ENCODE measurements around the gene TNNC2.
"Not testable (repeated sequence)": the region's sequence is repeated elsewhere in the genome, so short reads cannot be mapped to it uniquely, and the experiment has no call there.

TNNC2 gene

GRCh38 chr20:45827030-45827652 is at the start of gene TNNC2:
TNNC2 (minus strand) TSS chr20:45827312; CDS start chr20:45827248, 64 bp downstream.
- DNase-seq: no peak

DNA sequence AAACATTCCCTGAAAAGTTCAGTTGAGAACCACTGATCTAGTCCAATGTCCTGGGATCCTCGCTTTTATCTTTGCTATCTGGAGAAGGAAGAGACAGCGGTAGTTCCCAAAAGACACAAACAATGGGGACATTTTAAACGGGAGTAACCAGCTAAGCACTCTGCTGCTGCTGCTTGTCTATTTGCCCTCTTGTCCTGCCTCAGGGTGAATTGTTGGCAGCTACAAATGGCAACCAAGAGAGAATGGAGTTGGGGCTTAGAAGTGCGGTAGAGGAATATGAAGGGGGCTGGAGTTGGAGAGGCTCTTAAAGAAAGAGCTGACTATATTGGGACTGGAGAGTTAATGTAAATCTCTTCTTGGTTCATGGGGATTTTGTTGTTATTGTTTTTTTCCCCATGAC is 47.5 kb upstream of the TNNC2 start:
- DNase-seq: no peak

GRCh38 chr20:45874104-45874481 is 47.0 kb upstream of the TNNC2 start:
- DNase-seq: not testable (repeated sequence)

DNA sequence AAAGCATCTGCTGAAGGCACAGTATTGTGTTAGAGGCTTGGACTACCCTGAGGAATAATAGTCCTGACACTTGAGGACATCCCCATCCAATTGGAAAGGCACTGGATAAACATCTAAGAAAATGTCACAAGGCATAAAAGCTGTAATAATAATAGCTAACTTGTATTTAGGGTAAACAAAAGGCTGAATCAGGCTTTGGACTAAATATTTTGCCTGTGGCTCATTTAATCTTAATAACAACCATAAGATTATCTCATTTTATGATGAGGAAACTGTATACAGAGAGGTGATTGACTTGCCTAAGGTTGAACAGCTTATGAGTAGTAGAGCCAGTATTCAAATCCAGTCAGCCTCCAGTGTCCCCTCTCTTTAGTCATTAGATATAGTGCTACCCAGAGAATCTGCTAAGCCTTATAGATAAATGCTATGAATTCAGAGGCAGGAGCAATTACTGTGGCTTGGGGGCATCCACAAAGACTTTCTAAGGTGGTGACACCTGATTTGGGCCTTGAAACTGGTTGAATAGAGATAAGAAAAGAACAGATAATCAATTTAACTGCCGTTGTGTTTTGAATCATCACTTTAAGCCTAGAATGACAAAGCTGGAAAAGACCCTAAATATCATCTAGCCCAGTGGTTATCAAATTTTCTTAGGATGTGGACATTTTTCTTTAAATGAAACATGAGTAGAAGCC is 46.4 kb upstream of the TNNC2 start:
- DNase-seq: no peak

DNA sequence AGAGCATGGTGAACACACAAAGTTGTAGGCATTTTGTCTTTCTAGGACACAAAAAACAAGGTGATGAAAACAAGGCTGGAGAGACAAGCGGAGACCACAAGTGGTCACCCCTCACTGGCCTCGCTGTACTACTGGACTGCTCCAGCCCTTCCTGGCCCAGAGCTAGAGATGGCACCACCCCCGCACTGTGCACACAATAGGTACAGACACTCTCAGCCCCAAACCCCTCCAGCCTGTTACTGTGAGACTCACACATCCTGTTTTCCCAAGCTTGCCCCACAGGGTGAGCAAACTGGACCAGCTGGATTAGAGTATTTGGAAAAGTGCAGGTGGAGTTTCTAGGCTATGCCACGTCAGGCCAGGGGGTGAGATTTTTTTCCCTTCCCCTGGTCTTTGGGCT is 45.5 kb upstream of the TNNC2 start:
- no peak for DNase-seq

- DNase-seq: no peak
Observed at GRCh38 chr20:45867819-45868176, 40.7 kb upstream of the TNNC2 start.

DNA sequence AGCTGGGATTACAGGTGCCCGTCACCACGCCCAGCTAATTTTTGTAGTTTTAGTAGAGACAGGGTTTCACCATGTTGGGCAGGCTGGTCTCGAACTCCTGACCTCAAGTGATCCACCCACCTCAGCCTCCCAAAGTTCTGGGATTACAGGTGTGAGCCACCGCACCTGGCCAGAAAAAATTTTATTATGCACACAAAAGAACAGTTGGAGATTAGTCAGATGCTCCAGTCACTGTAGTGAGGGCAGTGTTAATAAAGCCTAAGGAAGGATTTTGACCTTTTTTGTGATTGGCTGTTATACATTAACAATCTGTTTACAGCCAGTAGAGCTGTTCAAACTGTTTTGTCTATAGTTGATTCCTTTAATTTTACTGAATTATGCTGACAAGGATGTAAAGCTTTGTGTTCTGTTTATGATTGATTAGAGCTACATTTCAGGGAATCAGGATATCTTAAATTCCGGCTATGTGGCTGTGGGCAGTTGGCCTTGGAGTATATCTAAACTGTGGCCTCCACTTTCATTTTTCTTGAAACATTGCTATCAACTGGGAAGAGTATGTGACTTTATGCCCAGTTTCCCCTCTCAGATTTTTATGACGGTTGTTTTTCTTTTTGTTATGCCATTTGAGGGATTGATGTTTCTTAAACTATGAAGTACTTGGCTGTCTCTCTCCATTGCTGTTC is 40.2 kb upstream of the TNNC2 start:
- no peak for DNase-seq

DNA sequence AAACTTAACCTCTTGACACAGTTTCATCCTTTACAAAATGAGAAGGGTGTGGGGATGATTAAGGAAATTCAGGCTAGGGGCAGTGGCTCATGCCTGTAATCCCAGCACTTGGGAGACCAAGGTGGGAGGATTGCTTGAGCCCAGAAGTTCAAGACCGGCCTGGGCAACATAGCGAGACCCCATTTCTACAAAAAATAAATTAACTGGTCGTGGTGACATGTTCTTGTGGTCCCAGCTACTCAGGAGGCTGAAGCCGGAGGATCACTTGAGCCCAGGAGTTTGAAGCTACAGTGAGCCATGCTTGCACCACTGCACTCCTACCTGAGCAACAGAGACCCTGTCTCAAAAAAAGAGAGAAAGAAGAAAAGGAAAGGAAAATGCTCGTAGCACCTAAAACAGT is 39.3 kb upstream of the TNNC2 start:
- DNase-seq: no peak

GRCh38 chr20:45863543-45864470 is 36.7 kb upstream of the TNNC2 start:
- DNase-seq: no peak

GRCh38 chr20:45861221-45862075 is 34.3 kb upstream of the TNNC2 start:
- DNase-seq: no peak

DNA sequence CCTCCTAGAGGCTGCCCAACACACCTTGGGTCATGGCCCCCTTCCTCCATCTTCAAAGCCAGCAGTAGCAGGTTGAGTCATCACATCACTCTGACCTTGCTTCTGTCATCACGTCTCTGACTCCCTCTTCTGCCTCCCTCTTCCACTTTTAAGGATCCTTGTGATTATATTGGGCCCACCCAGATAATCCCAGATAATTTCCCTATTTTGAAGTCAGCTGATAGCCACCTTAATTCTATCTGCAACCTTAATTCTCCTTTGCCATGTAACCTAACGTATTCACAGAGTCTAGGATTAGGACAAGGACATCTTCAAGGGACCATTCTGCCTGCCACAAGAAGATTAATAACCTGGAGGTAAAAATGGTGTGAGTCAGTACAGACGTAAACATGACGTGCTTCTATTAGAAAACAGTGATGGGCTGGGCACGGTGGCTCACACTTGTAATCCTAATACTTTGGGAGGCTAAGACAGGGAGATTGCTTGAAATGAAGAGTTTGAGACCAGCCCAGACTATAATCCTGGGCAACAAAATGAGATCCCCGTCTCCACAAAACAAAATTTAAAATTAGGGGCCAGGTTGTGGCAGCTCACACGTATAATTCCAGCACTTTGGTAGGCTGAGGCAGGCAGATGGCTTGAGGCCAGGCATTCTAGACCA is 33.6 kb upstream of the TNNC2 start:
- no peak for DNase-seq

GRCh38 chr20:45859916-45860315 is 32.8 kb upstream of the TNNC2 start:
- no peak for DNase-seq

DNA sequence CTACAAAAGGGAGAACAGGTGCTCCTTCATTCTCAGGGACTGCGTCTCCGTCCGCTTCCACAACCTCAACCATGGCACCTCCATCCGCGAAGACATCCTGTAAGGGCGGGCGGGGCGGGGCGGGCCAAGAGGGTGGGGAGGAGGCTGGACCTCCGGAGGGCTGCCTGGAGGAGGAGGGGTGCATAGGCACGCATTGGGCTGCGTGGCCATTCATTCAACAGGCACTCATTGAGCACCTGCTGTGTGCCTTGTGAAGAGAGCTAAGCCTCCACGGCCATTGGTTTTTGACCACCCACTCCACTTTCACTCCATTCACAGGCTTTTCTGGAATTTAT is 30.7 kb upstream of the TNNC2 start:
- DNase-seq: peak in 1 of 14 donors; percentile 31

DNA sequence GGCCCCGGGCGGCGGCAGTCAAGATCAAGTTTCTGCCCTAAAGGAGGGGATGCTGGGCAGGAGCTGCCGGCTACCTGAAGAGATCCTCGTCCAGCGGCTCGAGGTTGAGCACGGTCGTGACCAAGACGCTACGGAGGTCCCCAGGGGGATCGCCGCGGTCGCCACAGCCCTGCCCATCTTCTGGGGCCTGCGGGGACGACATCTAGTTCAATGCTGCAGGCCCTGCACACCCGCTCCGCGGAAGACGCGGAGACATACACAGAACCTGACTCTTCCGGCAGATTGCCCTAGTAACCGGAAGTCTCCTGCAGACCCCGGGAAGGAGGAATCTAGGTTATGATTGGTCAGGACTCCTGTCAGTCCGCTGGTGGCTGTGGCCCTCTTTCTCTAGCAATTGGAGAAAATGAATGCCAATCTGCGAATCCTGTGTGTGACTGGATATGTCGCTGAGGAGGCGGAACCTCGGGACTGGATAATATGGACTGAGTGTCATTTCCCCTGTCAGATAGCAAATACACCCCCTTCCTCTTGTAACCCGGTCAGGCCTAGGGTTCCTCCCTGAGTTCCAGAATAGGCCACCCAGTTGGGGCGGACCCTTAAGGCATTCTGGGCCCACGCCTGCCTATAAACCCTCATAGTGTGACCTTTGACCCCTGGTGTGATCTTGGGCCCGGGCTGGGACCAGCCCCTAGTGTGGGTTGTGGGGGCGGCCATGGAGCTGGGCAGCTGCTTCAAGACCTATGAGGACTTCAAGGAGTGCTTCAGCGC is 30.2 kb upstream of the TNNC2 start, which contains the start of the genes ACOT8 and ZSWIM3:
Gene ACOT8 (minus strand): TSS at position 279 of the 768 bp plus-strand sequence. CDS start 77 bp downstream, at position 202.
Gene ZSWIM3 (plus strand): TSS at position 501 of the 768 bp plus-strand sequence. CDS start 212 bp downstream, at position 713.
- DNase-seq: peak; percentile 17 to 99 (median 91)

- DNase-seq: no peak
Observed at GRCh38 chr20:45853484-45853883, 26.4 kb upstream of the TNNC2 start.

DNA sequence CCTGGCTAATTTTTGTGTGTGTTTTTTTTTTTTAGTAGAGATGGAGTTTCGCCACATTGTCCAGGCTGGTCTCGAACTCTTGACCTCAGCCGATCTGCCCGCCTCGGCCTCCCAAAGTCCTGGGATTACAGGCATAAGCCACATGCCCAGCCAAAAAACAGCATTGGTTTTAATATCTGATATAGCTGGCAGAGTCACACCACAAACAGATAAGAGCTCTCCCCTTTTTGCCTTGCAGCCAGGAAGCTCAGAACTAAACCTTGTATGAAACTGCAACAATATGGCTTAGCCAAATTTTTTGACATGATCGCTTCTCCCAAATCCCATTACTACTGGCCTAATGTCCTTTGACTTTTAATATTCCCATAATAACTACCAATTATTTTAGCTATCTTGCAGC is 25.2 kb upstream of the TNNC2 start:
- no peak for DNase-seq

DNA sequence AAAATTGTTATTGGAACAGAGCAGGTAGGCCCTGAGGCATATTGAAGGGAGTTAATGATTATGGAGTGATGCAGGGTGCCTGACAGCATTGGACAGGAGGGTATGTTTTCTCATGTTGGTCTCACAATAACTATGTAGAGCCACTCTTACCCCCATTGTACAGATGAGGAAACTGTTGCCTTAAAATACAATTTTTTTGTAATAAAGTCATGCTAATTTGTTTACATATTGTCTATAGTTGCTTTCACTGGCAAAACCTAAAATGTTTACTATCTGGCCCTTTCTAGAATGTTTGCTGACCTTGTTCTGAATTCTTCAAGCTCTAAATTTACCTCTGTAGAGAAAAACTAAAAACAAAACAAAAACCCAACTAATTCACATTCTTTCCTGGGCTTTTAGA is 24.4 kb upstream of the TNNC2 start:
- no peak for DNase-seq

DNA sequence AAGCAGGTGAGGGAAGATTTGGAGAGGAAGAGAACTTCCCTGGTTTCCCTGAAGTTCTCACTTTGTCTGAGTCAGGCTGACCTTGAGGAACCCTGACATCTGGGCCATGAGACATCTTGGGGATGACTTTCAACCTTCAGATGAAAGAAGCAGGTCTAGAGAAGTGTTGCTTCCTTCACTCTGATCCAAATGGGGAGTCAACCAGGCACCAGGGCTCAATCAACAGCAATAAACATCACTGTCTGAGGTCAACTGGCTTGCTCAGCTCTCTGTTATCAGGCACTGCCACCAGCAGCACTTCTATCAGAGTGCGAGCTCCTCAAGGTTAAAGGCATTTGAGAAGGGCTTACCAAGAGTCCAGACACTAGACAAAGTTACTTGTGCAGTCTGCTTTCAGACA is 23.8 kb upstream of the TNNC2 start:
- DNase-seq: no peak

DNA sequence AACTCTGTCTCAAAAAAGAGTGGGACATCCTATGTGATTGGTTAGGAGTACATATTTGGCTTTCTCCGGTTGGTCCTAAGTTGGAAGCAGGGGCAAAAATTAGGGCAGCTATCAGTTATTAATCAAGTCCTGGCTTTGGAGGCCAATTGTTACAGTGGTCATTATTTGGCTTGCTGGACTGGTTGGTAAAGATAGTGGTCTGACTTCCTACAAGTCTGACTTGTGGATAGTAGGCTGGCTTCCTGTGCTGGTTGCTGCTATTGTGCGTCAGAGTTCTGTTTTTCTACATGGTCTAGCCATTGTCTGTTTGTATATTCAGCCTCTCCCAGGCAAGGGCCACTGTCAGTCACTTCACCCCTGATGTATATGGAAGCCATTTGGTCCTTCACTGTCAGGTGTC is 23.1 kb upstream of the TNNC2 start:
- no peak for DNase-seq

DNA sequence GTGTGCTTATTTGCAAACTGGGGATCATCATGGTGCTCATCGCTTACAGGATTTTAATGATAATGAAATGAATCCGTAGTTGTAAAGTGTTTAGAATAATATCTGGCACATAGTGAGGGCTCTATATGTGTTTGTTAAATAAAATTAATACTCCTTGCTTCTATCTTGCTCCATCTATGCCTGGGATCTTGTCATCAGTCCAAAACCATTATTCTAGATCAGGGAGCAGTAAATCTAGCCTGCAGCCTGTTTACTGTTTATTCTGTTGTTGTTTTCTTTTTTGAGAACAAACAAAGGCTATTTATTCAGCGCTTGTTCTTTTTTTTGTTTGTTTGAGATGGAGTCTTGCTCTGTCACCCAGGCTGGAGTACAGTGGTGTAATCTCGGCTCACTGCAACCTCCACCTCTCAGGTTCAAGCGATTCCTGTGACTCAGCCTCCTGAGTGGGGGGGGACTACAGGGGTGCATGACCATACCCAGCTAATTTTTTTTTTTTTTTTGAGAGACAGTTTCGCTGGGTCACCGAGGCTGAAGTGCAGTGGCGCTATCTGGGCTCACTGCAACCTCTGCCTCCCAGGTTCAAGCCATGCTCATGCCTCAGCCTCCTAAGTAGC is 22.0 kb upstream of the TNNC2 start:
- DNase-seq: no peak

All from C1 segment of cervical spinal cord (tissue), 14 donors.